CD4-positive, alpha-beta T cell (primary cell): ENCODE data around the gene MRPS26. TPM values are rescaled to one million over a fixed set of nuclear protein-coding genes. Genes with fewer than 3 reads are reported as not detected.
"Not testable (repeated sequence)": the region's sequence is repeated elsewhere in the genome, so short reads cannot be mapped to it uniquely, and the experiment has no call there.

ENCODE experiments used
- ATAC-seq: fragments of 200-7000 bp; cut with Tn5 transposase; one replicate; pipeline ENCODE4 v1.10.0; 2022; ENCODE audit warnings: mild to moderate bottlenecking; ENCODE audit not compliant: poor library complexity
- CTCF ChIA-PET: fragments of 350-600 bp; sonication (Branson Sonifier 250); formaldehyde crosslinking; loops from one replicate; lab custom pipeline; 2021; ENCODE audit warnings: antibody characterized with exemption, inconsistent platforms; lab: Charles Lee
- POLR2A ChIA-PET: fragments of 350-600 bp; sonication (Branson Sonifier 250); formaldehyde crosslinking; loops from one replicate; lab custom pipeline; 2021; ENCODE audit warnings: antibody characterized with exemption, inconsistent platforms; lab: Charles Lee
- DNase-seq, 14 experiments: peaks; one replicate each; pipeline ENCODE4 v3.0.0-alpha.2; 2013 to 2020; ENCODE audit warnings: mixed read lengths in 2 of 14
- H3K27ac ChIP-seq, 2 donors: one replicate each; pipeline versions ENCODE4 v1.5.1 to v1.7.0; 2013; ENCODE audit warnings: low read length in 2 of 2, low read depth in 1 of 2, mild to moderate bottlenecking in 1 of 2
- H3K27me3 ChIP-seq, 2 experiments: 1 replicate in 1 of 2; 2 replicates in 1 of 2; pipeline versions ENCODE4 v1.6.1 to v1.7.0; 2013; ENCODE audit warnings: low read length in 2 of 2, control low read depth in 1 of 2, mild to moderate bottlenecking in 1 of 2, moderate library complexity in 1 of 2; ENCODE audit not compliant: insufficient read depth in 2 of 2, control insufficient read depth in 1 of 2
- H3K36me3 ChIP-seq: one replicate; pipeline ENCODE4 v1.6.1; 2013; ENCODE audit warnings: low read length, control low read depth; ENCODE audit not compliant: insufficient read depth
- H3K4me1 ChIP-seq: one replicate; pipeline ENCODE4 v1.6.1; 2013; ENCODE audit warnings: low read length, control low read depth; ENCODE audit not compliant: insufficient read depth
- H3K4me3 ChIP-seq: one replicate; pipeline ENCODE4 v1.5.1; 2013; ENCODE audit warnings: mild to moderate bottlenecking, low read length, moderate library complexity
- H3K9me3 ChIP-seq, 2 experiments: 1 replicate in 1 of 2; 2 replicates in 1 of 2; pipeline versions ENCODE4 v1.6.1 to v1.7.0; 2013; ENCODE audit warnings: low read length in 2 of 2, mild to moderate bottlenecking in 2 of 2, control low read depth in 1 of 2, moderate library complexity in 1 of 2; ENCODE audit not compliant: control insufficient read depth in 1 of 2, insufficient read depth in 1 of 2
- H3K27ac Mint-ChIP-seq: one replicate; pipeline ENCODE4 v1.8.0; 2020; ENCODE audit warnings: mixed read lengths
- H3K27me3 Mint-ChIP-seq: one replicate; pipeline ENCODE4 v1.8.0; 2021; ENCODE audit warnings: mixed read lengths
- H3K36me3 Mint-ChIP-seq: one replicate; pipeline ENCODE4 v1.8.0; 2021; ENCODE audit warnings: low read depth, mixed read lengths
- H3K4me1 Mint-ChIP-seq: one replicate; pipeline ENCODE4 v1.8.0; 2021; ENCODE audit warnings: low read depth, mixed read lengths
- H3K4me3 Mint-ChIP-seq: one replicate; pipeline ENCODE4 v1.8.0; 2020; ENCODE audit warnings: mild to moderate bottlenecking, mixed read lengths
- H3K9me3 Mint-ChIP-seq: one replicate; pipeline ENCODE4 v1.8.0; 2020; ENCODE audit warnings: mixed read lengths
- intact Hi-C, 2 experiments: fragments of 100-400 bp; cut with DNase I in 1 of 2; cut with micrococcal nuclease in 1 of 2; formaldehyde crosslinking; loops; one replicate each; pipeline versions ENCODE4 v1.15.1 to v1.9.0; 2023 to 2025; cut with DNase I, micrococcal nuclease
- total RNA-seq, 174 experiments: library from RNA in 2 of 174; stranded (reverse) in 2 of 174; gene quantifications; one replicate each; pipeline ENCODE4 v1.2.3 and lab custom pipeline; 2021 to 2026
- TF ChIP-seq, protein P1 (sequence below): fragments of 200-600 bp; IDR thresholded peaks from one replicate; pipeline ENCODE4 v1.8.0; 2022; ENCODE audit warnings: antibody characterized with exemption, mild to moderate bottlenecking

MRPS26 gene
- total RNA-seq, 2 experiments from 2014 or later = 19.3 to 22.7 TPM

DNA sequence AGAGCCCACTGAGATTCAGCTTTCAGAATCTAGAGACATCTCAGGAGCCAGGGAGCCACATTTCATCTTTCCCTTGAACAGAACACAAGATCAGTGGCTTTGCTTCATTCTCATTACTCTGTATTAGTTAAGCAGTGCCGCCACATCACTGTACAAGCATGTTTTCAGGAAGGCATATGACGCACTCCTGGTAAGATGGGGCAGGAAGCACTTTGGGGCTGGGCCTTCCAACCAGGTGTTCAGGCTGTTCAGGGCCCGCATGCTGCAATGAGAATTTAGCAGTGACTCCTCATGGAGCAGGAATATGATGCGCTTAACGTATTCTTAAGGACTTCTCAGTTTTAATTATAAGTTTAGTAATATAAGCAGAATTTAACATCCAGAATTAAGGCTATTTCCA is 32.1 kb upstream of the MRPS26 start:
- H3K4me3 ChIP-seq = no peak overlapping the region
- ATAC-seq (no peak), DNase-seq (no peak)
- H3K27me3 ChIP-seq = no peaks in the 10 kb centered on the region
- H3K4me1 ChIP-seq = no peaks in the 10 kb centered on the region
- Mint-ChIP-seq H3K9me3 (no peaks in the 10 kb centered on the region), H3K4me1 (peaks cover 8% of the 10 kb centered on the region), H3K36me3 (peaks cover 67% of the 10 kb centered on the region), H3K4me3 (no peak overlapping the region), H3K27me3 (no peaks in the 10 kb centered on the region), H3K27ac (no peak overlapping the region)
- ChIA-PET CTCF (interaction anchor here (0.9 kb wide), 1 partner anchor 13 kb away, joined by 3 read pairs; no protein-coding TSS in a partner anchor), POLR2A (no interaction called here)
- intact Hi-C loops = no loop called here
- no peak overlapping the region for H3K27ac ChIP-seq
- no peaks in the 10 kb centered on the region for H3K9me3 ChIP-seq
- H3K36me3 ChIP-seq = peaks cover 32% of the 10 kb centered on the region
- TF ChIP-seq, protein P1, sequence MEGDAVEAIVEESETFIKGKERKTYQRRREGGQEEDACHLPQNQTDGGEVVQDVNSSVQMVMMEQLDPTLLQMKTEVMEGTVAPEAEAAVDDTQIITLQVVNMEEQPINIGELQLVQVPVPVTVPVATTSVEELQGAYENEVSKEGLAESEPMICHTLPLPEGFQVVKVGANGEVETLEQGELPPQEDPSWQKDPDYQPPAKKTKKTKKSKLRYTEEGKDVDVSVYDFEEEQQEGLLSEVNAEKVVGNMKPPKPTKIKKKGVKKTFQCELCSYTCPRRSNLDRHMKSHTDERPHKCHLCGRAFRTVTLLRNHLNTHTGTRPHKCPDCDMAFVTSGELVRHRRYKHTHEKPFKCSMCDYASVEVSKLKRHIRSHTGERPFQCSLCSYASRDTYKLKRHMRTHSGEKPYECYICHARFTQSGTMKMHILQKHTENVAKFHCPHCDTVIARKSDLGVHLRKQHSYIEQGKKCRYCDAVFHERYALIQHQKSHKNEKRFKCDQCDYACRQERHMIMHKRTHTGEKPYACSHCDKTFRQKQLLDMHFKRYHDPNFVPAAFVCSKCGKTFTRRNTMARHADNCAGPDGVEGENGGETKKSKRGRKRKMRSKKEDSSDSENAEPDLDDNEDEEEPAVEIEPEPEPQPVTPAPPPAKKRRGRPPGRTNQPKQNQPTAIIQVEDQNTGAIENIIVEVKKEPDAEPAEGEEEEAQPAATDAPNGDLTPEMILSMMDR = no peak

- Histone ChIP-seq H3K4me3 (no peak overlapping the region), H3K27ac (no peak overlapping the region), H3K9me3 (no peaks in the 10 kb centered on the region), H3K4me1 (no peaks in the 10 kb centered on the region), H3K36me3 (peaks cover 28% of the 10 kb centered on the region), H3K27me3 (no peaks in the 10 kb centered on the region)
- Mint-ChIP-seq H3K9me3 (no peaks in the 10 kb centered on the region), H3K36me3 (peaks cover 63% of the 10 kb centered on the region), H3K4me1 (peaks cover 8% of the 10 kb centered on the region), H3K27me3 (no peaks in the 10 kb centered on the region), H3K4me3 (no peak overlapping the region), H3K27ac (no peak overlapping the region)
- ChIA-PET POLR2A (no interaction called here), CTCF (interaction anchor here (0.9 kb wide), 1 partner anchor 13 kb away, joined by 3 read pairs; no protein-coding TSS in a partner anchor)
- intact Hi-C loops = no loop called here
- ATAC-seq (no peak), DNase-seq (no peak)
- TF ChIP-seq, protein P1 = no peak
Measured at GRCh38 chr20:3014179-3014578, 31.7 kb upstream of the MRPS26 start.

GRCh38 chr20:3014662-3015061 is 31.2 kb upstream of the MRPS26 start:
- Histone ChIP-seq H3K27me3 (no peaks in the 10 kb centered on the region), H3K4me1 (no peaks in the 10 kb centered on the region), H3K4me3 (no peak overlapping the region), H3K9me3 (no peaks in the 10 kb centered on the region), H3K27ac (no peak overlapping the region), H3K36me3 (peaks cover 24% of the 10 kb centered on the region)
- no peak overlapping the region for H3K27ac Mint-ChIP-seq
- POLR2A ChIA-PET = no interaction called here
- ATAC-seq (no peak), DNase-seq (no peak)
- H3K4me1 Mint-ChIP-seq = peaks cover 8% of the 10 kb centered on the region
- no peak overlapping the region for H3K4me3 Mint-ChIP-seq
- CTCF ChIA-PET = no interaction called here
- no peaks in the 10 kb centered on the region for H3K27me3 Mint-ChIP-seq
- no peaks in the 10 kb centered on the region for H3K9me3 Mint-ChIP-seq
- intact Hi-C loops = no loop called here
- TF ChIP-seq, protein P1 = no peak
- H3K36me3 Mint-ChIP-seq = peaks cover 58% of the 10 kb centered on the region

DNA sequence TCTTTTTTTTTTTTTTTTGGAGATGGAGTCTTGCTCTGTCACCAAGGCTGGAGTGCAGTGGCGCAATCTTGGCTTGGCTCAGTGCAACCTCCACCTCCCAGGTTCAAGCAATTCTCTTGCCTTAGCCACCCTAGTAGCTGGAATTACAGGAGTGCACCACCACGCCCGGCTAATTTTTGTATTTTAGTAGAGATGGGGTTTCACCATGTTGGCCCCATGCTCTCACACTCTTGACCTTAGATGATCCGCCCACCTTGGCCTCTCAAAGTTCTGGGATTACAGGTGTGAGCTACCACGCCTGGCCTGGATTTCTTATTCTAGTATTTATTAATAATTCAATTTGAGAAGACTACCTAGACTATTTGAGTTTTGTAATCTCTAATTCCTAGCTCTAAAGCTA is 30.6 kb upstream of the MRPS26 start:
- H3K4me1 ChIP-seq, H3K27ac ChIP-seq, H3K4me3 Mint-ChIP-seq, H3K27me3 Mint-ChIP-seq, H3K4me3 ChIP-seq, intact Hi-C loops, H3K27me3 ChIP-seq, H3K27ac Mint-ChIP-seq, POLR2A ChIA-PET, DNase-seq, ATAC-seq, H3K9me3 Mint-ChIP-seq, H3K9me3 ChIP-seq, CTCF ChIA-PET, H3K4me1 Mint-ChIP-seq: not testable (repeated sequence)
- peaks cover 55% of the 10 kb centered on the region for H3K36me3 Mint-ChIP-seq
- H3K36me3 ChIP-seq = peaks cover 21% of the 10 kb centered on the region
